H9 (cell line): ENCODE results near the gene TATDN2. TPM values are rescaled to one million over a fixed set of nuclear protein-coding genes. Genes with fewer than 3 reads are reported as not detected.
"Not testable (repeated sequence)": the region's sequence is repeated elsewhere in the genome, so short reads cannot be mapped to it uniquely, and the experiment has no call there.

Experiments used
- DNase-seq: peaks from one replicate; pipeline ENCODE4 v3.0.0-alpha.2; 2017
- H2AFZ ChIP-seq: one replicate; pipeline ENCODE4 v1.6.1; 2013; ENCODE audit warnings: mild to moderate bottlenecking, low read length, control low read depth, moderate library complexity
- H2AK5ac ChIP-seq: 2 replicates; pipeline ENCODE4 v1.6.1; 2013; ENCODE audit warnings: low read length, control low read depth, mixed read lengths; ENCODE audit not compliant: insufficient read length
- H2BK120ac ChIP-seq: one replicate; pipeline ENCODE4 v1.6.1; 2013; ENCODE audit warnings: low read depth, mild to moderate bottlenecking, low read length, control low read depth, inconsistent platforms; ENCODE audit not compliant: poor library complexity, severe bottlenecking
- H2BK12ac ChIP-seq: 2 replicates; pipeline ENCODE4 v1.6.1; 2013; ENCODE audit warnings: low read length, control low read depth, mixed read lengths, low read depth; ENCODE audit not compliant: insufficient read length
- H2BK15ac ChIP-seq: 2 replicates; pipeline ENCODE4 v1.6.1; 2013; ENCODE audit warnings: low read depth, low read length, control low read depth
- H2BK20ac ChIP-seq: one replicate; pipeline ENCODE4 v1.6.1; 2013; ENCODE audit warnings: low read depth, mild to moderate bottlenecking, low read length, control low read depth, inconsistent platforms; ENCODE audit not compliant: poor library complexity, severe bottlenecking
- H2BK5ac ChIP-seq: 2 replicates; pipeline ENCODE4 v1.6.1; 2013; ENCODE audit warnings: low read length, control low read depth, mixed read lengths; ENCODE audit not compliant: insufficient read length
- H3K14ac ChIP-seq: 2 replicates; pipeline ENCODE4 v1.6.1; 2013; ENCODE audit warnings: low read length, control low read depth; ENCODE audit not compliant: insufficient read depth
- H3K18ac ChIP-seq: 2 replicates; pipeline ENCODE4 v1.6.1; 2013; ENCODE audit warnings: low read depth, mild to moderate bottlenecking, mixed read lengths, low read length, control low read depth; ENCODE audit not compliant: insufficient read length
- H3K23ac ChIP-seq: 2 replicates; pipeline ENCODE4 v1.6.1; 2013; ENCODE audit warnings: low read length, control low read depth, mixed read lengths, low read depth; ENCODE audit not compliant: insufficient read length
- H3K23me2 ChIP-seq: 2 replicates; pipeline ENCODE4 v1.6.1; 2013; ENCODE audit warnings: low read depth, mild to moderate bottlenecking, mixed read lengths, low read length, control low read depth; ENCODE audit not compliant: insufficient read length, poor library complexity, severe bottlenecking
- H3K27ac ChIP-seq: 2 replicates; pipeline ENCODE4 v1.5.1; 2013; ENCODE audit warnings: low read length, control low read depth, mixed read lengths, low read depth; ENCODE audit not compliant: insufficient read length
- H3K27me3 ChIP-seq: 2 replicates; pipeline ENCODE4 v1.6.1; 2013; ENCODE audit warnings: low read length, control low read depth, inconsistent platforms; ENCODE audit not compliant: insufficient read depth
- H3K4ac ChIP-seq: 2 replicates; pipeline ENCODE4 v1.6.1; 2013; ENCODE audit warnings: low read depth, mild to moderate bottlenecking, control low read depth, inconsistent platforms, low read length, moderate library complexity
- H3K4me1 ChIP-seq: 2 replicates; pipeline ENCODE4 v1.6.1; 2013; ENCODE audit warnings: low read length, control low read depth, inconsistent platforms; ENCODE audit not compliant: insufficient read depth
- H3K4me2 ChIP-seq: 2 replicates; pipeline ENCODE4 v1.6.1; 2013; ENCODE audit warnings: low read length, control low read depth, mixed read lengths; ENCODE audit not compliant: insufficient read length, insufficient read depth
- H3K56ac ChIP-seq: 2 replicates; pipeline ENCODE4 v1.6.1; 2013; ENCODE audit warnings: low read depth, mild to moderate bottlenecking, mixed read lengths, low read length, control low read depth; ENCODE audit not compliant: insufficient read length
- H3K79me1 ChIP-seq: 2 replicates; pipeline ENCODE4 v1.6.1; 2013; ENCODE audit warnings: low read depth, mild to moderate bottlenecking, moderate library complexity, low read length, control low read depth, inconsistent platforms; ENCODE audit not compliant: insufficient read depth, poor library complexity, severe bottlenecking
- H3K79me2 ChIP-seq: 2 replicates; pipeline ENCODE4 v1.6.1; 2013; ENCODE audit warnings: low read length, control low read depth, inconsistent platforms; ENCODE audit not compliant: insufficient read depth
- H3K9ac ChIP-seq: 2 replicates; pipeline ENCODE4 v1.6.1; 2013; ENCODE audit warnings: low read length, control low read depth, mixed read lengths; ENCODE audit not compliant: insufficient read length; ENCODE audit errors: extremely low read depth
- H3K9me3 ChIP-seq: one replicate; pipeline ENCODE4 v1.6.1; 2013; ENCODE audit warnings: low read depth, low read length, inconsistent platforms; ENCODE audit not compliant: control insufficient read depth
- H3T11ph ChIP-seq: one replicate; pipeline ENCODE4 v1.6.1; 2013; ENCODE audit warnings: mild to moderate bottlenecking, low read length, control low read depth, inconsistent platforms
- H4K20me1 ChIP-seq: one replicate; pipeline ENCODE4 v1.6.1; 2013; ENCODE audit not compliant: control insufficient read depth, insufficient read length, insufficient read depth
- H4K5ac ChIP-seq: 2 replicates; pipeline ENCODE4 v1.6.1; 2013; ENCODE audit warnings: low read depth, mild to moderate bottlenecking, mixed read lengths, low read length, control low read depth; ENCODE audit not compliant: insufficient read length
- H4K8ac ChIP-seq: replicated peaks from 2 replicates; pipeline ENCODE4 v1.6.1; 2013; ENCODE audit warnings: low read length, control low read depth, mixed read lengths, low read depth; ENCODE audit not compliant: insufficient read length
- H4K91ac ChIP-seq: 2 replicates; pipeline ENCODE4 v1.6.1; 2013; ENCODE audit warnings: low read depth, mild to moderate bottlenecking, moderate library complexity, mixed read lengths, low read length, control low read depth; ENCODE audit not compliant: insufficient read length
- H3K27ac Mint-ChIP-seq, 3 experiments: 2 replicates in 2 of 3; 3 replicates in 1 of 3; pipeline ENCODE4 v1.8.0; 2020 to 2021; ENCODE audit warnings: mixed read lengths in 3 of 3, mild to moderate bottlenecking in 1 of 3, moderate library complexity in 1 of 3
- H3K27me3 Mint-ChIP-seq: 2 replicates; pipeline ENCODE4 v1.8.0; 2021; ENCODE audit warnings: low read depth, mild to moderate bottlenecking, moderate library complexity, mixed read lengths
- H3K36me3 Mint-ChIP-seq, 3 experiments: 2 replicates in 2 of 3; 3 replicates in 1 of 3; pipeline ENCODE4 v1.8.0; 2020 to 2021; ENCODE audit warnings: low read depth in 3 of 3, mixed read lengths in 3 of 3; ENCODE audit not compliant: insufficient read depth in 1 of 3
- H3K4me1 Mint-ChIP-seq, 2 experiments: 2 replicates each; pipeline ENCODE4 v1.8.0; 2020; ENCODE audit warnings: mixed read lengths in 2 of 2
- H3K4me3 Mint-ChIP-seq, 2 experiments: 2 replicates in 1 of 2; 3 replicates in 1 of 2; pipeline ENCODE4 v1.8.0; 2020 to 2021; ENCODE audit warnings: mild to moderate bottlenecking in 2 of 2, mixed read lengths in 2 of 2, moderate library complexity in 1 of 2
- H3K9me3 Mint-ChIP-seq, 2 experiments: 2 replicates in 1 of 2; 3 replicates in 1 of 2; pipeline ENCODE4 v1.8.0; 2020; ENCODE audit warnings: mild to moderate bottlenecking in 2 of 2, mixed read lengths in 2 of 2, moderate library complexity in 1 of 2
- WGBS: extraction: QIAGEN DNeasy Blood & Tissue Kit; methylation state at CpG from one replicate; pipeline ENCODE4 v1.1.7; 2013; ENCODE audit warnings: missing lambda C conversion rate, low lambda C conversion rate, mixed read lengths; ENCODE audit not compliant: insufficient read length; ENCODE audit errors: extremely low coverage; 5-methylcytosine and 5-hydroxymethylcytosine counted together
- total RNA-seq: library from RNA; stranded (reverse); gene quantifications from 2 replicates; pipeline ENCODE4 v1.2.1, GENCODE V29; 2021
- TF ChIP-seq, protein P1 (sequence below): fragments of 200-600 bp; sonication (generic); conservative IDR thresholded peaks from 3 replicates; pipeline ENCODE4 v1.8.0; 2021; ENCODE audit warnings: antibody characterized with exemption, mild to moderate bottlenecking

Gene TATDN2
- total RNA-seq, 1 experiment from 2014 or later, result 34.4 TPM

DNA sequence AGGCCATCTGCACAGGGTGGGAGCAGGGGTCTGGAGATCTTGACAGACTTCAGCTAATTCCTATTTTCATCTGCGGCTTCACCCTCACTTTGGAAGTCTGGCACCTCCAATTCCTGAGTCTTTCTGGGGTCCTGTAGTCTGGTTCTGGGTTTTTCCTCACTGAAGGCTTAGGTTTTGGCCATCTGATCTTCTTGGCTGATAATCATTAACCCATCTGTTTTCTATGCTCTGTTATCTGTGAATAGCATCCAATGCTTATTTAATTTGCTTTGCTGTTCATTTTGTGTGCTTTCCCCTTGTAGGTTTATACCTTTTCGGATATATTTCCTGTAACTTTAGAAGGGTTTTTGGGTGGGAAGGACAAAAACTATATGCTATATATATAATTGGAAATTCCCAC lies 17.6 kb downstream of the TATDN2 start:
- Mint-ChIP-seq H3K36me3 (peaks cover 21 to 73% (median 60%) of the 10 kb centered on the region in 3 experiments), H3K4me1 (peaks cover 12% of the 10 kb centered on the region in 2 experiments), H3K9me3 (no peaks in the 10 kb centered on the region), H3K4me3 (no peak overlapping the region), H3K27ac (no peak overlapping the region), H3K27me3 (no peaks in the 10 kb centered on the region)
- no peak overlapping the region for H3K56ac ChIP-seq
- H4K20me1 ChIP-seq, result no peaks in the 10 kb centered on the region
- no peak overlapping the region for H3K14ac ChIP-seq
- H2BK12ac ChIP-seq, result no peak overlapping the region
- H3K23ac ChIP-seq, result no peak overlapping the region
- H3K4ac ChIP-seq, result no peak overlapping the region
- H3T11ph ChIP-seq, result no peak overlapping the region
- H4K91ac ChIP-seq, result no peak overlapping the region
- H4K8ac ChIP-seq, result no peak overlapping the region
- DNase-seq, result no peak
- no peak overlapping the region for H2BK15ac ChIP-seq
- H2BK120ac ChIP-seq, result no peak overlapping the region
- peaks cover 4% of the 10 kb centered on the region for H3K79me1 ChIP-seq
- WGBS, result no CpG with 5 or more reads among the region's 2 CpGs
- H3K9me3 ChIP-seq, result no peaks in the 10 kb centered on the region
- no peak overlapping the region for H3K9ac ChIP-seq
- no peak overlapping the region for H3K27ac ChIP-seq
- H3K27me3 ChIP-seq, result no peaks in the 10 kb centered on the region
- no peaks in the 10 kb centered on the region for H3K4me1 ChIP-seq
- H3K18ac ChIP-seq, result no peak overlapping the region
- no peaks in the 10 kb centered on the region for H3K23me2 ChIP-seq
- H2BK20ac ChIP-seq, result no peak overlapping the region
- H4K5ac ChIP-seq, result no peak overlapping the region
- no peak overlapping the region for H3K4me2 ChIP-seq
- H3K79me2 ChIP-seq, result peaks cover 6% of the 10 kb centered on the region; the same call in 1 of the 2 replicates
- H2BK5ac ChIP-seq, result no peak overlapping the region
- no peak overlapping the region for H2AK5ac ChIP-seq
- no peak overlapping the region for H2AFZ ChIP-seq
- TF ChIP-seq, protein P1, sequence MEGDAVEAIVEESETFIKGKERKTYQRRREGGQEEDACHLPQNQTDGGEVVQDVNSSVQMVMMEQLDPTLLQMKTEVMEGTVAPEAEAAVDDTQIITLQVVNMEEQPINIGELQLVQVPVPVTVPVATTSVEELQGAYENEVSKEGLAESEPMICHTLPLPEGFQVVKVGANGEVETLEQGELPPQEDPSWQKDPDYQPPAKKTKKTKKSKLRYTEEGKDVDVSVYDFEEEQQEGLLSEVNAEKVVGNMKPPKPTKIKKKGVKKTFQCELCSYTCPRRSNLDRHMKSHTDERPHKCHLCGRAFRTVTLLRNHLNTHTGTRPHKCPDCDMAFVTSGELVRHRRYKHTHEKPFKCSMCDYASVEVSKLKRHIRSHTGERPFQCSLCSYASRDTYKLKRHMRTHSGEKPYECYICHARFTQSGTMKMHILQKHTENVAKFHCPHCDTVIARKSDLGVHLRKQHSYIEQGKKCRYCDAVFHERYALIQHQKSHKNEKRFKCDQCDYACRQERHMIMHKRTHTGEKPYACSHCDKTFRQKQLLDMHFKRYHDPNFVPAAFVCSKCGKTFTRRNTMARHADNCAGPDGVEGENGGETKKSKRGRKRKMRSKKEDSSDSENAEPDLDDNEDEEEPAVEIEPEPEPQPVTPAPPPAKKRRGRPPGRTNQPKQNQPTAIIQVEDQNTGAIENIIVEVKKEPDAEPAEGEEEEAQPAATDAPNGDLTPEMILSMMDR, result no peak

DNA sequence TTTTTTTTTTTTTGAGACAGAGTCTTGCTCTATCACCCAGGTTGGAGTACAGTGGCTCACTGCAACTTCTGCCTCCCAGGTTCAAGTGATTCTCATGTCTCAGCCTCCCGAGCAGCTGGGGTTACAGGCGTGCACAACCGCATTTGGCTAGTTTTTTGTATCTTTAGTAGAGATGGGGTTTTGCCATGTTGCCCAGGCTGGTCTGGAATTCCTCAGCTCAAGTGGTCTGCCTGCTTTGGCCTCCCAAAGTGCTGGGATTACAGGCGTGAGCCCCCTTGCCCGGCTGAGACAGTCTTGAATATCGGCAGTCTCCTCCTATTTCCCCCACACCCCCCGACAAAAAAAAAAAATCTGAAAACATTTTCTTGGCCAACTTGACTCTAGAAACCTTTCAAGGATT lies 18.7 kb downstream of the TATDN2 start:
- not testable (repeated sequence) for H3K27me3 ChIP-seq, H3K27ac Mint-ChIP-seq, H4K20me1 ChIP-seq, H2AK5ac ChIP-seq, H2AFZ ChIP-seq, H3K4me3 Mint-ChIP-seq, H3K4me2 ChIP-seq, H3K9ac ChIP-seq, H3K27me3 Mint-ChIP-seq, H2BK5ac ChIP-seq, H3K14ac ChIP-seq, H2BK12ac ChIP-seq, H2BK15ac ChIP-seq, H3K4me1 ChIP-seq, H3K56ac ChIP-seq, DNase-seq, H3K9me3 ChIP-seq, H3K79me2 ChIP-seq, H4K5ac ChIP-seq, H3K79me1 ChIP-seq, H3K18ac ChIP-seq, H4K8ac ChIP-seq, H3T11ph ChIP-seq, H3K27ac ChIP-seq, H3K4ac ChIP-seq, H2BK120ac ChIP-seq, H2BK20ac ChIP-seq, H3K23me2 ChIP-seq, H3K9me3 Mint-ChIP-seq, H4K91ac ChIP-seq, H3K23ac ChIP-seq
- Mint-ChIP-seq H3K36me3 (peaks cover 17 to 73% (median 57%) of the 10 kb centered on the region in 3 experiments; a peak in 6 of 7 replicates), H3K4me1 (peaks cover 12% of the 10 kb centered on the region in 2 experiments)
- WGBS, result no CpG with 5 or more reads among the region's 7 CpGs
